ENCODE measurements around the gene PDCD1.

DNA sequence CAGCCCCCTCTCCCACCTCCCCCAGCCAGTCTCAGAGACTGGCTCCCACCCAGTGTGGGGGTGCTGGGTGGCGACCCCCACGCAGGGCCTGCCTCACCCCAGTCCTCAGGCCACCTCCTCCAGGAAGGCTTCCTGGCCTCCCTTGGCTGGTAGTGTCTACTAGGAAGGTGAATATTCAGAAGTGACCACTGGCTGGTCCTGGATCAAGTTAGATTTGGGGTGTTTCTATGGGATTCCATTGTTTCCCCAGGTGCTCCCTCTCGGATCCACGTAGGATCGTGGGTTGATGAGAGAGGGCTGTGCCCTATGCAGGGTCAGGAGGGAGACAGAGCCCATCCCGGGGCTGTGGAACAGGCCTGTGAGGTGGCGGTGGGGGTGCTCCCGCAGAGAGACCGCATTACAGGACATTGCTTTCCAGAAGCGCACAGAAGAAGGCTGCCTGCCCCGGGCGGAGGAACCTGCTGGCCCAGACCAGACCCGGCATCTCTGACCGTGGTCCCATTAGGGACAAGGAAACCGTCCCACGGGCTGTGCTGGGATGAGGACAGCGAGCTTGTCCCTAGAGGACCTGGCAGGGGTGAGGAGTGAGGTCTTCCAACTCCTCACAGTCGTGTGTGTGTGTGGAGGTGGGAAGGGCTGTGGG, 3.3 kb downstream of the PDCD1 start:
- TF ChIP-seq, protein P1, sequence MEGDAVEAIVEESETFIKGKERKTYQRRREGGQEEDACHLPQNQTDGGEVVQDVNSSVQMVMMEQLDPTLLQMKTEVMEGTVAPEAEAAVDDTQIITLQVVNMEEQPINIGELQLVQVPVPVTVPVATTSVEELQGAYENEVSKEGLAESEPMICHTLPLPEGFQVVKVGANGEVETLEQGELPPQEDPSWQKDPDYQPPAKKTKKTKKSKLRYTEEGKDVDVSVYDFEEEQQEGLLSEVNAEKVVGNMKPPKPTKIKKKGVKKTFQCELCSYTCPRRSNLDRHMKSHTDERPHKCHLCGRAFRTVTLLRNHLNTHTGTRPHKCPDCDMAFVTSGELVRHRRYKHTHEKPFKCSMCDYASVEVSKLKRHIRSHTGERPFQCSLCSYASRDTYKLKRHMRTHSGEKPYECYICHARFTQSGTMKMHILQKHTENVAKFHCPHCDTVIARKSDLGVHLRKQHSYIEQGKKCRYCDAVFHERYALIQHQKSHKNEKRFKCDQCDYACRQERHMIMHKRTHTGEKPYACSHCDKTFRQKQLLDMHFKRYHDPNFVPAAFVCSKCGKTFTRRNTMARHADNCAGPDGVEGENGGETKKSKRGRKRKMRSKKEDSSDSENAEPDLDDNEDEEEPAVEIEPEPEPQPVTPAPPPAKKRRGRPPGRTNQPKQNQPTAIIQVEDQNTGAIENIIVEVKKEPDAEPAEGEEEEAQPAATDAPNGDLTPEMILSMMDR (IDR thresholded peaks at IDR 0.05) = no peak
- TF ChIP-seq POLR2AphosphoS5 (IDR thresholded peaks at IDR 0.05) (no peak), POLR2A (IDR thresholded peaks at IDR 0.05) (no peak)
